ENCODE data around the gene RPL7A. TPM values are rescaled to one million over a fixed set of nuclear protein-coding genes. Genes with fewer than 3 reads are reported as not detected.

The RPL7A gene
- total and polyA plus RNA-seq, 2 of the 4 experiments (the other 2 are of a cell fraction) = 3,220 to 4,096 TPM

DNA sequence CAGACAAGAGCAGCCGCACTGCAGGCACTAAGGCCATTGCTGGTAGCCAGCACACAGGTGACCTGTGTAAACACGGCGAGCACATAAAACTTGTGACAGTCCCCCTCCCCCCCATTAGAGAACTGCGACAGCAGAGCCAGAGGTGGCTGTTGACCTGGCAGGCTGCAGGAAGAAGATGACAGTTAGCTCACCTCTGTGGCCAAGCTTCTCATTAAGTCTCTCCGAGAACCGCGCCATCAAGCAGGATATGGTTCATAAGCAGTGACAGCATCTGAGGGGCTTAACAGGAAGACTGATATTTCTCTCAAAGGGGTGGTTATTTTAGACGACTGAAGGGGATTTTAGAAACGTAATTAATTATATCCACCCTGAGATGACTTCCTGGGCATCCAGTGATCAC lies 22.7 kb downstream of the RPL7A start:
- Histone ChIP-seq H3K36me3 (ENCODE audit: control insufficient read depth, insufficient read depth, low read length) (peaks cover 67% of the 10 kb centered on the region), H2BK5ac (ENCODE audit: low read depth, low read length, poor library complexity, severe bottlenecking) (no peak overlapping the region), H3K4ac (ENCODE audit: low read depth, low read length) (no peak overlapping the region), H2BK20ac (ENCODE audit: low read depth, low read length) (no peak overlapping the region), H3K4me3 (ENCODE audit: insufficient read depth, low read depth, low read length) (no peak overlapping the region), H3K9me3 (ENCODE audit: control insufficient read depth, insufficient read depth, low read length) (no peaks in the 10 kb centered on the region), H2AK9ac (replicated peaks; ENCODE audit: low read depth, low read length, poor library complexity) (no peak overlapping the region), H2BK120ac (ENCODE audit: low read depth, low read length) (no peak overlapping the region), H3K4me1 (ENCODE audit: control insufficient read depth, insufficient read depth, low read length) (peaks cover 12% of the 10 kb centered on the region), H3K14ac (replicated peaks; ENCODE audit: low read depth, low read length) (no peak overlapping the region), H2AK5ac (ENCODE audit: low read depth, low read length) (no peak overlapping the region), H3K9me1 (ENCODE audit: insufficient read depth, low read length) (peaks cover 32% of the 10 kb centered on the region), H4K5ac (ENCODE audit: low read depth, low read length) (no peak overlapping the region), H3K79me1 (ENCODE audit: low read depth in 1 of 2, low read length in 2 of 2) (peaks cover 13 to 60% of the 10 kb centered on the region in 2 experiments), H2AFZ (replicated peaks; ENCODE audit: low read length, poor library complexity) (no peak overlapping the region), H4K91ac (ENCODE audit: insufficient read depth, low read depth, low read length) (no peak overlapping the region), H3K27ac (ENCODE audit: insufficient read depth, low read length) (no peak overlapping the region), H3K9ac (ENCODE audit: low read depth, low read length) (no peak overlapping the region), H3K23ac (ENCODE audit: low read depth, low read length) (no peak overlapping the region), H3K4me2 (ENCODE audit: low read depth, low read length) (no peak overlapping the region), H4K8ac (ENCODE audit: low read depth in 2 of 2, low read length in 2 of 2) (no peak overlapping the region), H4K20me1 (ENCODE audit: insufficient read depth, low read length) (peaks cover 96% of the 10 kb centered on the region), H3K18ac (ENCODE audit: low read depth, low read length) (no peak overlapping the region), H3K27me3 (ENCODE audit: control insufficient read depth, insufficient read depth, low read length) (no peaks in the 10 kb centered on the region), H2BK15ac (ENCODE audit: low read depth, low read length) (no peak overlapping the region), H3K56ac (ENCODE audit: extremely low read depth, insufficient read depth, low read length) (no peak overlapping the region)
- ChIA-PET POLR2A (ENCODE audit: unreplicated experiment) (no interaction called here), CTCF (no interaction called here)
- intact Hi-C loops (cut with micrococcal nuclease) = no loop called here
- WGBS, 2 experiments (ENCODE audit: extremely low coverage in 2 of 2, insufficient read length in 1 of 2) = 100% methylated on average over 3 of the region's 9 CpGs; no CpG with 5 or more reads in 1 of the 2 experiments
- DNase-seq (no peak), ATAC-seq (ENCODE audit: low read depth) (no peak)
- TF ChIP-seq POLR2A (IDR thresholded peaks at IDR 0.05; ENCODE audit: low read depth, low read length) (no peak), RFX5 (IDR thresholded peaks at IDR 0.05; ENCODE audit: low read depth, low read length) (no peak), RAD21 (IDR thresholded peaks at IDR 0.05; ENCODE audit: low read length) (no peak), MAFK (IDR thresholded peaks at IDR 0.05; ENCODE audit: low read depth, low read length) (no peak), CEBPB (IDR thresholded peaks at IDR 0.05; ENCODE audit: low read depth, low read length) (no peak), SMC3 (IDR thresholded peaks at IDR 0.05; ENCODE audit: low read depth, low read length) (no peak), USF2 (IDR thresholded peaks at IDR 0.05; ENCODE audit: low read depth, low read length) (no peak), FOS (IDR thresholded peaks at IDR 0.05; ENCODE audit: low read depth, low read length) (no peak), RCOR1 (IDR thresholded peaks at IDR 0.05; ENCODE audit: insufficient replicate concordance, low read length) (no peak), MAZ (IDR thresholded peaks at IDR 0.05; ENCODE audit: borderline replicate concordance, low read depth, low read length) (no peak), NFE2L2 (IDR thresholded peaks at IDR 0.05; ENCODE audit: low read depth, low read length) (no peak), CHD1 (IDR thresholded peaks at IDR 0.05; ENCODE audit: low read depth, low read length) (no peak), CTCF (conservative IDR thresholded peaks at IDR 0.05; ENCODE audit: low read depth, low read length) (no peak), BHLHE40 (IDR thresholded peaks at IDR 0.05; ENCODE audit: low read depth, low read length) (no peak), ELK1 (IDR thresholded peaks at IDR 0.05; ENCODE audit: borderline replicate concordance, low read depth, low read length) (no peak), MXI1 (IDR thresholded peaks at IDR 0.05; ENCODE audit: borderline replicate concordance, low read depth, low read length) (no peak)
- no TSS peak for BruUV-seq (replicated peaks)
- dilution Hi-C loops (cut with HindIII; ENCODE audit: low sequenced_read_pairs, unreplicated experiment) = no loop called here
- in situ Hi-C loops (cut with MboI; ENCODE audit: low sequenced_read_pairs) = no loop called here

Measured in IMR-90 (cell line).